PC-9 (cell line): Measurements from ENCODE around the gene PXMP2. TPM values are rescaled to one million over a fixed set of nuclear protein-coding genes. Genes with fewer than 3 reads are reported as not detected.

Experiments
- BruUV-seq: library from RNA; stranded (reverse); fragments of 400-500 nt; replicated peaks from 2 replicates; lab custom pipeline; 2021; lab: Mats Ljungman, UMichigan
- CTCF ChIA-PET: fragments of 300-600 bp; sonication (Branson Sonifier 250); formaldehyde crosslinking; loops from one replicate; lab custom pipeline; 2022; ENCODE audit warnings: antibody characterized with exemption; lab: Charles Lee
- POLR2A ChIA-PET: fragments of 300-600 bp; sonication (Branson Sonifier 250); formaldehyde crosslinking; loops from one replicate; lab custom pipeline; 2022; ENCODE audit warnings: antibody characterized with exemption; ENCODE audit not compliant: unreplicated experiment; lab: Charles Lee
- DNase-seq, 2 experiments: peaks; one replicate each; pipeline versions ENCODE4 v3.0.0 to v3.0.0-alpha.2; 2015 to 2022; ENCODE audit warnings: mixed read lengths in 1 of 2
- H2AFZ ChIP-seq: fragments of 200-600 bp; sonication (generic); 2 replicates; pipeline ENCODE4 v1.8.1; 2017; ENCODE audit warnings: antibody characterized with exemption
- H3F3A ChIP-seq: fragments of 200-600 bp; sonication (generic); 2 replicates; pipeline ENCODE4 v1.8.1; 2017; ENCODE audit warnings: antibody characterized with exemption, mild to moderate bottlenecking, low read depth; ENCODE audit not compliant: insufficient read depth
- H3K27ac ChIP-seq: fragments of 200-600 bp; sonication (generic); 2 replicates; pipeline ENCODE4 v1.6.1; 2016; ENCODE audit warnings: mixed run types
- H3K27me3 ChIP-seq: fragments of 200-600 bp; sonication (generic); 2 replicates; pipeline ENCODE4 v1.6.1; 2016; ENCODE audit warnings: low read depth, mixed run types; ENCODE audit not compliant: insufficient read depth
- H3K36me3 ChIP-seq: fragments of 200-600 bp; sonication (generic); 2 replicates; pipeline ENCODE4 v1.6.1; 2016; ENCODE audit warnings: low read depth, mixed run types
- H3K4me1 ChIP-seq: fragments of 200-600 bp; sonication (generic); replicated peaks from 2 replicates; pipeline ENCODE4 v1.6.1; 2016; ENCODE audit warnings: mixed run types; ENCODE audit not compliant: insufficient read depth
- H3K4me2 ChIP-seq: fragments of 200-600 bp; sonication (generic); 2 replicates; pipeline ENCODE4 v1.6.1; 2017; ENCODE audit warnings: mixed run types
- H3K4me3 ChIP-seq: fragments of 200-600 bp; sonication (generic); 2 replicates; pipeline ENCODE4 v1.6.1; 2016; ENCODE audit warnings: mixed run types
- H3K79me2 ChIP-seq: fragments of 200-600 bp; sonication (generic); 2 replicates; pipeline ENCODE4 v1.6.1; 2017; ENCODE audit warnings: low read depth, mixed run types
- H3K9me2 ChIP-seq: fragments of 200-600 bp; sonication (generic); 2 replicates; pipeline ENCODE4 v1.8.1; 2017; ENCODE audit warnings: mild to moderate bottlenecking; ENCODE audit not compliant: insufficient read depth
- H3K9me3 ChIP-seq: fragments of 200-600 bp; sonication (generic); 2 replicates; pipeline ENCODE4 v1.8.1; 2016; ENCODE audit warnings: low read depth; ENCODE audit not compliant: insufficient read depth
- H4K20me1 ChIP-seq: fragments of 200-600 bp; sonication (generic); 2 replicates; pipeline ENCODE4 v1.8.1; 2017; ENCODE audit not compliant: insufficient read depth
- EZH2 ChIP-seq: fragments of 200-600 bp; sonication (generic); IDR thresholded peaks from 2 replicates; pipeline ENCODE4 v1.8.0; 2017; ENCODE audit warnings: antibody characterized with exemption, low read depth
- intact Hi-C: fragments of 100-400 bp; cut with micrococcal nuclease; formaldehyde crosslinking; loops from one replicate; pipeline ENCODE4 v1.10.0; 2022; ENCODE audit not compliant: unreplicated experiment
- total RNA-seq: library from RNA; stranded (reverse); gene quantifications from 2 replicates; pipeline ENCODE4 v1.2.3, GENCODE V29; 2021
- TF ChIP-seq, protein P1 (sequence below): fragments of 200-600 bp; sonication (generic); conservative IDR thresholded peaks from 2 replicates; pipeline ENCODE4 v1.6.1; 2017; ENCODE audit warnings: mixed run types, antibody characterized with exemption, mild to moderate bottlenecking, moderate library complexity

The PXMP2 gene
- total RNA-seq, 1 experiment from 2014 or later = 38.6 TPM

- CTCF ChIA-PET = no interaction called here
- POLR2A ChIA-PET = no interaction called here
- H3K4me2 ChIP-seq = no peak overlapping the region
These were observed 20.8 kb downstream of the PXMP2 start for GRCh38 chr12:132708150-132708549.

GRCh38 chr12:132710043-132710404, 22.6 kb downstream of the PXMP2 start:
- POLR2A ChIA-PET = no interaction called here
- TF ChIP-seq, protein P1, sequence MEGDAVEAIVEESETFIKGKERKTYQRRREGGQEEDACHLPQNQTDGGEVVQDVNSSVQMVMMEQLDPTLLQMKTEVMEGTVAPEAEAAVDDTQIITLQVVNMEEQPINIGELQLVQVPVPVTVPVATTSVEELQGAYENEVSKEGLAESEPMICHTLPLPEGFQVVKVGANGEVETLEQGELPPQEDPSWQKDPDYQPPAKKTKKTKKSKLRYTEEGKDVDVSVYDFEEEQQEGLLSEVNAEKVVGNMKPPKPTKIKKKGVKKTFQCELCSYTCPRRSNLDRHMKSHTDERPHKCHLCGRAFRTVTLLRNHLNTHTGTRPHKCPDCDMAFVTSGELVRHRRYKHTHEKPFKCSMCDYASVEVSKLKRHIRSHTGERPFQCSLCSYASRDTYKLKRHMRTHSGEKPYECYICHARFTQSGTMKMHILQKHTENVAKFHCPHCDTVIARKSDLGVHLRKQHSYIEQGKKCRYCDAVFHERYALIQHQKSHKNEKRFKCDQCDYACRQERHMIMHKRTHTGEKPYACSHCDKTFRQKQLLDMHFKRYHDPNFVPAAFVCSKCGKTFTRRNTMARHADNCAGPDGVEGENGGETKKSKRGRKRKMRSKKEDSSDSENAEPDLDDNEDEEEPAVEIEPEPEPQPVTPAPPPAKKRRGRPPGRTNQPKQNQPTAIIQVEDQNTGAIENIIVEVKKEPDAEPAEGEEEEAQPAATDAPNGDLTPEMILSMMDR = no peak
- no peak for TF ChIP-seq EZH2
- Histone ChIP-seq H3K4me2 (peak overlapping the region; percentile 85), H3K9me2 (no peaks in the 10 kb centered on the region), H3K27me3 (no peaks in the 10 kb centered on the region), H3F3A (peaks cover 26% of the 10 kb centered on the region), H3K27ac (peak overlapping the region; percentile 61), H3K79me2 (peaks cover 58% of the 10 kb centered on the region), H3K4me3 (peak overlapping the region; percentile 100), H3K36me3 (peaks cover 23% of the 10 kb centered on the region; the same call in 1 of the 2 replicates), H3K4me1 (peaks cover 19% of the 10 kb centered on the region), H2AFZ (peak overlapping the region; percentile 98), H4K20me1 (peaks cover 28% of the 10 kb centered on the region), H3K9me3 (no peaks in the 10 kb centered on the region)
- CTCF ChIA-PET = no interaction called here
- TSS peak; percentile 76 for BruUV-seq
- intact Hi-C loops = no loop called here
- no peak for DNase-seq

More at GRCh38 chr12:132708150-132708549, 20.8 kb downstream of the PXMP2 start:
- H3K27me3 ChIP-seq = no peaks in the 10 kb centered on the region
- TF ChIP-seq, protein P1 = no peak
- no peak for TF ChIP-seq EZH2
- no peaks in the 10 kb centered on the region for H3K9me3 ChIP-seq
- no peak overlapping the region for H3K4me3 ChIP-seq
- peaks cover 11% of the 10 kb centered on the region; the same call in 1 of the 2 replicates for H4K20me1 ChIP-seq
- H3K36me3 ChIP-seq = peaks cover 16% of the 10 kb centered on the region
- no peak for DNase-seq
- intact Hi-C loops = no loop called here
- peaks cover 43% of the 10 kb centered on the region for H3K79me2 ChIP-seq
- no peaks in the 10 kb centered on the region for H3K9me2 ChIP-seq
- no peak overlapping the region for H3K27ac ChIP-seq
- H3K4me1 ChIP-seq = peaks cover 19% of the 10 kb centered on the region
- H3F3A ChIP-seq = peaks cover 31% of the 10 kb centered on the region; the same call in 1 of the 2 replicates
- no peak overlapping the region for H2AFZ ChIP-seq
- BruUV-seq = no TSS peak

DNA sequence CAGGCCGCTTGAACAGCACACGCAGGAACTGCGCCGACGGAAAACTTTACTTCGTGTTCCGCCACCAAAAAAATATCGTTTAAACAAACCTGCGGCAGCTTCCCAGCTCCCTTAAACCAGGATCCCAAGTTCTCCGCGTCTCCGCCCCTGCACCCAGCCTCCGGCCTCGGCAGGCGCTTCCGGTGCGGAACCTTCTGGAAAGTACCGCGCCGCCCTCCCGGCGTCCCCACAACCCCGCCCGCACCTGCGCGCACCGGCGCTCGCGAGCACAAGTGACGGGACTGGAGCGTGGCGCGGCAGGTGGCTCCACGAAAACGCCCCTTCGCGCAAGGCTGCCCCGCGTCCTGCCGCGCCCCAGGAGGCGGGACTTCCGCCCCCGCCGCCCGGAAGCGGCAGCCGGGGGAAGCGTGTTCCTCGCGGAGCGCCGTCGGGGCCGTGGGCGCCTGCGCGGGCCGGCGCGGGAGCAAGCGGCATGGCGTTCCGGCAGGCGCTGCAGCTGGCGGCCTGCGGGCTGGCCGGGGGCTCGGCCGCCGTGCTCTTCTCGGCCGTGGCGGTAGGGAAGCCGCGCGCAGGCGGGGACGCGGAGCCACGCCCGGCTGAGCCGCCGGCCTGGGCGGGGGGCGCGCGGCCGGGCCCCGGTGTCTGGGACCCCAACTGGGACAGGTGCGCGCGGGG, 23.2 kb downstream of the PXMP2 start, which contains the start of gene PGAM5:
Gene PGAM5, plus strand, starts transcription at position 438 of the 675 bp plus-strand sequence. Its CDS starts 35 bp downstream, at position 473.
- no peak for TF ChIP-seq EZH2
- TF ChIP-seq, protein P1 = no peak
- Histone ChIP-seq H3K9me3 (no peaks in the 10 kb centered on the region), H3K4me2 (peak within 1 kb of the TSS; percentile 85), H2AFZ (peak within 1 kb of the TSS; percentile 98), H3K4me3 (peak within 1 kb of the TSS; percentile 100), H3F3A (peaks cover 26% of the 10 kb centered on the region), H3K27me3 (no peaks in the 10 kb centered on the region), H3K27ac (peak within 1 kb of the TSS; percentile 61), H3K4me1 (peaks cover 19% of the 10 kb centered on the region), H3K36me3 (peaks cover 23% of the 10 kb centered on the region; the same call in 1 of the 2 replicates), H3K9me2 (no peaks in the 10 kb centered on the region), H3K79me2 (peaks cover 58% of the 10 kb centered on the region), H4K20me1 (peaks cover 28% of the 10 kb centered on the region)
- no TSS peak for BruUV-seq
- POLR2A ChIA-PET = no interaction called here
- DNase-seq = peak; percentile 73 to 87
- intact Hi-C loops = no loop called here
- CTCF ChIA-PET = no interaction called here
